OCI-LY7 (cell line): Measurements from ENCODE around the gene RGS17. TPM values are rescaled to one million over a fixed set of nuclear protein-coding genes. Genes with fewer than 3 reads are reported as not detected.

Experiments used
- BruUV-seq: library from RNA; stranded (reverse); fragments of 400-500 nt; replicated peaks from 2 replicates; lab custom pipeline; 2021; lab: Mats Ljungman, UMichigan
- CTCF ChIA-PET: fragments of 300-600 bp; sonication (Branson Sonifier 250); formaldehyde crosslinking; loops from one replicate; lab custom pipeline; 2022; ENCODE audit warnings: antibody characterized with exemption; ENCODE audit not compliant: unreplicated experiment; lab: Charles Lee
- POLR2A ChIA-PET: fragments of 300-600 bp; sonication (Branson Sonifier 250); formaldehyde crosslinking; loops from one replicate; lab custom pipeline; 2022; ENCODE audit warnings: antibody characterized with exemption; lab: Charles Lee
- DNase-seq: peaks from one replicate; pipeline ENCODE4 v3.0.0-alpha.2; 2015; ENCODE audit warnings: low spot score
- H2AFZ ChIP-seq: fragments of 200-600 bp; sonication (generic), shearing (Covaris generic); 2 replicates; pipeline ENCODE4 v1.6.1; 2014; ENCODE audit warnings: mild to moderate bottlenecking, antibody characterized with exemption, low read length, moderate library complexity
- H3K27ac ChIP-seq: fragments of 200-600 bp; sonication (generic); 2 replicates; pipeline ENCODE4 v1.5.1; 2014; ENCODE audit warnings: mixed run types, low read depth, mild to moderate bottlenecking, moderate library complexity, low read length, inconsistent platforms; ENCODE audit not compliant: poor library complexity, severe bottlenecking
- H3K36me3 ChIP-seq: fragments of 200-600 bp; sonication (generic); 2 replicates; pipeline ENCODE4 v1.6.1; 2014; ENCODE audit warnings: mild to moderate bottlenecking, antibody characterized with exemption, low read length, moderate library complexity, mixed read lengths; ENCODE audit not compliant: insufficient read depth
- H3K4me1 ChIP-seq: fragments of 200-600 bp; sonication (generic); 2 replicates; pipeline ENCODE4 v1.5.1; 2014; ENCODE audit warnings: mild to moderate bottlenecking, low read length; ENCODE audit not compliant: insufficient read depth, poor library complexity, severe bottlenecking
- H3K4me2 ChIP-seq: fragments of 200-600 bp; sonication (generic); 2 replicates; pipeline ENCODE4 v1.6.1; 2014; ENCODE audit warnings: mild to moderate bottlenecking, low read length
- H3K4me3 ChIP-seq: fragments of 200-600 bp; sonication (generic); 2 replicates; pipeline ENCODE4 v1.5.1; 2014; ENCODE audit warnings: mild to moderate bottlenecking, low read depth, low read length; ENCODE audit not compliant: poor library complexity, severe bottlenecking
- H3K79me2 ChIP-seq: fragments of 200-600 bp; sonication (generic); 2 replicates; pipeline ENCODE4 v1.6.1; 2016; ENCODE audit warnings: low read depth, mild to moderate bottlenecking, low read length, moderate library complexity, mixed read lengths; ENCODE audit not compliant: insufficient read depth
- H3K9me2 ChIP-seq: fragments of 200-600 bp; sonication (generic); 2 replicates; pipeline ENCODE4 v1.6.1; 2016; ENCODE audit warnings: mild to moderate bottlenecking, low read length, mixed read lengths; ENCODE audit not compliant: insufficient read depth
- H3K9me3 ChIP-seq: fragments of 200-600 bp; sonication (generic); 2 replicates; pipeline ENCODE4 v1.6.1; 2014; ENCODE audit warnings: mild to moderate bottlenecking, mixed run types, low read length, mixed read lengths
- H4K20me1 ChIP-seq: fragments of 200-600 bp; sonication (generic); 2 replicates; pipeline ENCODE4 v1.6.1; 2014; ENCODE audit warnings: mild to moderate bottlenecking, antibody characterized with exemption, low read length, moderate library complexity, mixed read lengths; ENCODE audit not compliant: insufficient read depth
- CTCF ChIP-seq: fragments of 200-600 bp; sonication (generic); conservative IDR thresholded peaks from 2 replicates; pipeline ENCODE4 v1.5.1; 2014; ENCODE audit warnings: mild to moderate bottlenecking, antibody characterized with exemption, low read length, moderate library complexity, mixed read lengths
- EZH2phosphoT487 ChIP-seq: fragments of 200-600 bp; sonication (generic); IDR thresholded peaks from 2 replicates; pipeline ENCODE4 v1.6.1; 2018; ENCODE audit warnings: low read depth, borderline replicate concordance, mild to moderate bottlenecking, mixed run types, antibody characterized with exemption, low read length, moderate library complexity, mixed read lengths
- intact Hi-C: fragments of 100-400 bp; cut with micrococcal nuclease; formaldehyde crosslinking; loops from one replicate; pipeline ENCODE4 v1.10.0; 2022; ENCODE audit not compliant: unreplicated experiment
- small RNA-seq: library from RNA; depleted of rRNA; stranded (forward); fragments of <200 nt; gene quantifications from one replicate; pipeline ENCODE3, GENCODE V24; 2014
- total RNA-seq, 2 experiments: library from RNA; depleted of rRNA in 1 of 2; stranded (reverse); fragments of >200 nt in 1 of 2; shearing (Covaris generic) in 1 of 2; gene quantifications; 2 replicates each; pipeline ENCODE4 v1.2.3, GENCODE V29; 2014 to 2022

Gene RGS17
- total RNA-seq, 2 experiments from 2014 or later = not detected

GRCh38 chr6:152957796-152958195, 173.3 kb downstream of the RGS17 start:
- TF ChIP-seq CTCF = no peak
- no peak for TF ChIP-seq EZH2phosphoT487
- Histone ChIP-seq H3K36me3 (no peaks in the 10 kb centered on the region), H3K9me2 (no peaks in the 10 kb centered on the region), H3K9me3 (no peaks in the 10 kb centered on the region), H3K4me3 (no peak overlapping the region), H2AFZ (no peak overlapping the region), H3K4me2 (no peak overlapping the region), H3K79me2 (no peaks in the 10 kb centered on the region), H3K4me1 (no peaks in the 10 kb centered on the region), H3K27ac (no peak overlapping the region), H4K20me1 (no peaks in the 10 kb centered on the region)
- BruUV-seq = no TSS peak
- no peak for DNase-seq
- CTCF ChIA-PET = no interaction called here
- intact Hi-C loops = no loop called here
- POLR2A ChIA-PET = no interaction called here

Small RNAs within 50 kb of the gene (small RNA-seq; reads per million reads assigned to genes)
- gene AL080276.1 (not detected), gene RNA5SP224 (0.63 reads per million, percentile 20 among the genes with 10 or more reads in this experiment)

Other genes with a start within 250 kb of the RGS17 start
- 47.8 and 53.2 TPM in 2 replicates for gene FBXO5, start 148.2 kb downstream of the RGS17 start, total RNA-seq (2014; rRNA removed; shearing (Covaris generic))
- gene FBXO5, start 148.2 kb downstream of the RGS17 start, total RNA-seq (2022) = 68.0 and 73.8 TPM in 2 replicates
- gene MTRF1L, start 128.6 kb downstream of the RGS17 start, total RNA-seq (2014; rRNA removed; shearing (Covaris generic)) = 10.4 and 11.0 TPM in 2 replicates
- 14.0 and 19.2 TPM in 2 replicates for gene MTRF1L, start 128.6 kb downstream of the RGS17 start, total RNA-seq (2022)